ENCODE data around the gene LARGE1.

LARGE1 gene

GRCh38 chr22:33895444-33895843 lies 24.8 kb downstream of the LARGE1 start:
- DNase-seq (ENCODE audit: low read depth) = no peak
- H3K4me3 ChIP-seq (ENCODE audit: low read length) = no peak overlapping the region
- no peak for TF ChIP-seq CTCF (IDR thresholded peaks at IDR 0.05; ENCODE audit: insufficient read depth, low read depth, low read length, missing control alignments)

- no peak overlapping the region for H3K4me3 ChIP-seq (ENCODE audit: low read length)
- no peak for DNase-seq (ENCODE audit: low read depth)
- TF ChIP-seq CTCF (IDR thresholded peaks at IDR 0.05; ENCODE audit: insufficient read depth, low read depth, low read length, missing control alignments) = no peak
Measured at GRCh38 chr22:33894515-33894914, 25.8 kb downstream of the LARGE1 start.

GRCh38 chr22:33894036-33894435 lies 26.2 kb downstream of the LARGE1 start:
- no peak for DNase-seq (ENCODE audit: low read depth)
- no peak overlapping the region for H3K4me3 ChIP-seq (ENCODE audit: low read length)
- TF ChIP-seq CTCF (IDR thresholded peaks at IDR 0.05; ENCODE audit: insufficient read depth, low read depth, low read length, missing control alignments) = no peak

GRCh38 chr22:33893512-33893911 lies 26.8 kb downstream of the LARGE1 start:
- no peak for TF ChIP-seq CTCF (IDR thresholded peaks at IDR 0.05; ENCODE audit: insufficient read depth, low read depth, low read length, missing control alignments)
- no peak overlapping the region for H3K4me3 ChIP-seq (ENCODE audit: low read length)
- DNase-seq (ENCODE audit: low read depth) = no peak

- no peak for DNase-seq (ENCODE audit: low read depth)
- H3K4me3 ChIP-seq (ENCODE audit: low read length) = no peak overlapping the region
- no peak for TF ChIP-seq CTCF (IDR thresholded peaks at IDR 0.05; ENCODE audit: insufficient read depth, low read depth, low read length, missing control alignments)
Measured at GRCh38 chr22:33891992-33892391, 28.3 kb downstream of the LARGE1 start.

GRCh38 chr22:33891455-33891854 lies 28.8 kb downstream of the LARGE1 start:
- H3K4me3 ChIP-seq (ENCODE audit: low read length) = no peak overlapping the region
- no peak for TF ChIP-seq CTCF (IDR thresholded peaks at IDR 0.05; ENCODE audit: insufficient read depth, low read depth, low read length, missing control alignments)
- no peak for DNase-seq (ENCODE audit: low read depth)

GRCh38 chr22:33889748-33890147 lies 30.5 kb downstream of the LARGE1 start:
- no peak overlapping the region for H3K4me3 ChIP-seq (ENCODE audit: low read length)
- DNase-seq (ENCODE audit: low read depth) = no peak
- no peak for TF ChIP-seq CTCF (IDR thresholded peaks at IDR 0.05; ENCODE audit: insufficient read depth, low read depth, low read length, missing control alignments)

Measured in epithelial cell of esophagus (primary cell).